NAMALWA (cell line): ENCODE measurements around the gene INPP4B.
"Not testable (repeated sequence)": the region's sequence is repeated elsewhere in the genome, so short reads cannot be mapped to it uniquely, and the experiment has no call there.

Experiments used
- DNase-seq: peaks from one replicate; pipeline ENCODE4 v3.0.0-alpha.2; 2015; ENCODE audit warnings: low spot score

INPP4B gene

GRCh38 chr4:142683503-142683902 is 162.6 kb downstream of the INPP4B start:
- DNase-seq: no peak

DNA sequence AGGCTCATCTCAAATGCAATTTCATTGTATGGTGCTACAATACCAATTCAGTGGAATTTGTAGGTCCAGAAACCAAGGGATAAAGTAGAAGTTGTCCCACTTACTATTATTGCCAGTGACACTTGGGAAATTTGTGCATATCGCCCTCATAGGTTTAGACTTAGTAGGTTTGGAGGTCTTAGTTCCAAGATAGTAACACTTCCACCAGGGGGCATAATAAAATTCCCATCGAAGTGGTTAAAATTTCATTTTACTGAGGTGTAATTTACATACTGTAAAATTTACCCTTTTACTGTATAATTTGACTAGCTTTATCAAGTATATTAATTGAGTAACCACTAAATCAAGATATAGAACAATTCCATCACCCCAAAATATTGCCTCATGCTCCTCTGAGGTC is 174.6 kb downstream of the INPP4B start:
- DNase-seq: peak; percentile 6

GRCh38 chr4:142663828-142664227 is 182.3 kb downstream of the INPP4B start:
- no peak for DNase-seq

- DNase-seq: no peak
Measured at GRCh38 chr4:142660728-142661127, 185.4 kb downstream of the INPP4B start.

- peak; percentile 12 for DNase-seq
Measured at GRCh38 chr4:142656178-142656577, 189.9 kb downstream of the INPP4B start.

DNA sequence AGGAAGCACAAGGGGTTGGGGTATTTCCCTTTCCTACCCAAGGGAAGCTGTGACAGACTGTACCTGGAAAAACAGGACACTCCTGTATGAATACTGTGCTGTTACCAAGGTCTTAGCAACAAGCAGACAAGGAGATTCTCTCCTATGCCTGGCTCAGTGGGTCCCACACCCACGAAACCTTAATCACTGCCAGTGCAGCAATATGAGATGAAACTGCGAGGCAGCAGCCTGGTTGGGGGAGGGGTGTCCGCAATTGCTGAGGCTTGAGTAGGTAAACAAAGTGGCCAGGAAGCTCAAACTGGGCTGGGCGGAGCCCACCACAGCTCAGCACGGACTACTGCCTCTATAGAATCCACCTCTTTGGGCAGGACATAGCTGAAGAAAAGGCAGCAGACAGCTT is 197.7 kb downstream of the INPP4B start:
- no peak for DNase-seq

- no peak for DNase-seq
Measured at GRCh38 chr4:142645475-142646108, 200.5 kb downstream of the INPP4B start.

DNA sequence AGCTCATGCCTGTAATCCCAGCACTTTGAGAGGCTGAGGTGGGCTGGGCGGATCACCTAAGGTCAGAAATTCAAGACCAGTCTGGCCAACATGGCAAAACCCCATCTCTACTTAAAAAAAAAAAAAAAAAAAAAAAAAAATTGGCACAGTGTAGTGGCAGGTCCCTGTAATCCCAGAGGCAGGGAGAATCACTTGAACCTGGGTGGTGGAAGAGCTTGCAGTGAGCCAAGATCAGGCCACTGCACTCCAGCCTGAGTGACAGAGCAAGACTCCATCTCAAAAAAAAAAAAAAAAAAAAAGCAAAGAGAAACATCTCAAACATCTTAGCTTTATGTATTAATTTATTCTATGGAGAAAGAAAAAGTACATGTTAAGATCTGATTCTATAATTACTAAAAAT is 201.5 kb downstream of the INPP4B start:
- not testable (repeated sequence) for DNase-seq

- no peak for DNase-seq
Measured at GRCh38 chr4:142637614-142638013, 208.5 kb downstream of the INPP4B start.

GRCh38 chr4:142631836-142632235 is 214.3 kb downstream of the INPP4B start:
- DNase-seq: no peak

- no peak for DNase-seq
Measured at GRCh38 chr4:142615324-142615665, 230.8 kb downstream of the INPP4B start.

GRCh38 chr4:142614621-142615323 is 231.3 kb downstream of the INPP4B start:
- DNase-seq: no peak

DNA sequence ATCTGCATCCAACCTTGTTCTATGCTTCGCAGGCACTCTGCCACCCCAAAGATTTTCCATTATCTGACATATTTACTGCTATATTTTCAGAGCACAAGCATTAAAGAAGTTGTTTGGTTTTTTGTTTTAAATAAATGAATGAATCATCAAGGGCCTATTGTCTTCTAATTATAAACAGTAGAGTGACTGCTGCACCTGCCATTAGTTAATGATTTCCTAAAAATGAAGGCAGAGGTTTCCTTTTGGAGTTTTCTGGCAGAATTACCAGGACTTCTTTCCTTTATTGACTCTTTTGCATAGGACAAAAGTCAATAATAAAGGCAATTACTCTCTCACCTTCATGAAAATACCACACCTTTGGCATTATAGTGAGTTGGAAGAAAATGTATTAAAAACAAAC is 238.1 kb downstream of the INPP4B start:
- DNase-seq: no peak

DNA sequence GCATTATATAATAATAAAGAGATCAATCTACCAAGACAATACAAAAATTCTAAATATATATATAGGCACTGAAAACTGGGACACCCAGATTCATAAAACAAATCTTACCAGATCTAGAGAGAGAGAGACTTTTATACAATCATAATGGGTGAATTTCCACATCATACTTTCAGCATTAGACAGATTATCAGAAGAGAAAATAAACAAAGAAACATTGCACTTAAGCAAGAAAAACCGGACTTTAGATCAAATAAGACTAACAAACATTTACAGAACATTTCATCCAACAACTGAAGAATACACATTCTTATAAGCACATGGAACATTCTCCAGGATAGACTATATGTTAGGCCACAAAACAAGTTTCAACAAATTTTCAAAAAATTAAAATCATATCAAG is 245.1 kb downstream of the INPP4B start:
- no peak for DNase-seq

GRCh38 chr4:142598132-142598531 is 248.0 kb downstream of the INPP4B start:
- DNase-seq: no peak

DNA sequence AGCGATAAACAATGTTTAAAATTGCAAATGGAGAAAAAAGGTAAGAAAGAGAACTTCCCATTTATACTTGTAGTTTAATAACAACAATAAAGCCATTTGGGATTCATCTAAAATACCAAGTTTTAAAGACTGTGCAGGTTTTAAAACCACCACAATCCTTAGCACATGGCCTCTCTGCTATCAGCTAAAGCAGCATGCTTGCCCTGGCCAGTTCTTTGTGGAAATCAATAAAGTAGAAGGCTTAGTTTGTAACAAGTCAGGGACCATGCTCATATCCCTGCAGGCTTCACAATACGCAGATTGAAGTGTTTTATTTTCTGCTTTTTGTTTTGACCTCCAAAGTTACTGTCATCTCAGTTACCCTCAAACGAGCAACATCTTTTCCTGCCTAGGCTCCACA is 249.5 kb downstream of the INPP4B start:
- no peak for DNase-seq

DNA sequence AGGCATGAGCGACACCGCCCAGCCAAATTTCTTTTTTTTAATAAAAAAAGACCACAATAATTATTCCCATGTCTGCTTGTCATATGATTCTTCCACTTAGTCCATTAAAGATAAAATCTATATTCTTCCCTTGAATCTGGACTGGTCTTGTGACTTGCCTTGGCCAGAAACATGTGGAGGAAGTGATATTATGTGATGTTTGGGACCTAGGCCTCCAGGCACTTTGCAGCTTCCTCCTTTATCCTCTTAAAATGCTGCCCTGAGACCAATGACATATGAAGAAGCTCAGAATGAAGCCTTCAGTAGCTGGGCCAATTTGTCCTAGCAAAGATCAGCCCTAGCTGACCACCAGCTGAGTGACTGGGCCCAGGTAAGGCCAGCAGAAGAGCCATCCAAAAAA is 250.0 kb downstream of the INPP4B start:
- DNase-seq: no peak

DNA sequence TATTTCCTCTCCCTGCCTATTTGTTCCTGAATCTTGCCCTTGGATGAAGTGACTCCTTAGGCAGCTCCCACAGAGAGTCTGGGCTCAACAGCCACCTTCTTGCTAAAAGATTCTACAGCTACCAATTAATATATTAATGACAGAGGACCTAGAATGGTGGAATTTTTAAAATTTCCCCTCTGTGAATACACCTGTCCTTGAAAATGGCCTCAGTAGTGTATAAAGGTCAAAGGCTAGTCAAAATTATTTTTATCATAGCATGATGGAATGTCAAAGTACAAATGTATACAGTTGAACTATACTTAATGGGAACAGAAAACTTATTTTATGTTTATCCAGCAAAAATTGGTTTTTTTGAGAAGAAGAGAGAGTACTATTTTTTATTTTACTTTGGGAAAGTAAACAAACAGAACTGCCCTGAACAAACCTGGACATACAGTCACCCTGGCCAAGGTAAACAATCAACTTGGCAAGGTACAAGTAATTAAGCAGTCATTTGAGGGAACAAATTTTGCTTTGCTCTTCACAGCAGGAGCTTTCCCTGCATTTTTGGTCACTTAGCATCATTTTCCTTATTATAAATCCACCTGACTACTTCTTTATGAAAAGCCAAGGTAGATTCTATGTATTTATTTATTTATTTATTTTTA is 250.8 kb downstream of the INPP4B start:
- no peak for DNase-seq

GRCh38 chr4:142585411-142585810 is 260.7 kb downstream of the INPP4B start:
- DNase-seq: no peak

GRCh38 chr4:142583708-142584107 is 262.4 kb downstream of the INPP4B start:
- no peak for DNase-seq

GRCh38 chr4:142582340-142582739 is 263.8 kb downstream of the INPP4B start:
- DNase-seq: no peak

DNA sequence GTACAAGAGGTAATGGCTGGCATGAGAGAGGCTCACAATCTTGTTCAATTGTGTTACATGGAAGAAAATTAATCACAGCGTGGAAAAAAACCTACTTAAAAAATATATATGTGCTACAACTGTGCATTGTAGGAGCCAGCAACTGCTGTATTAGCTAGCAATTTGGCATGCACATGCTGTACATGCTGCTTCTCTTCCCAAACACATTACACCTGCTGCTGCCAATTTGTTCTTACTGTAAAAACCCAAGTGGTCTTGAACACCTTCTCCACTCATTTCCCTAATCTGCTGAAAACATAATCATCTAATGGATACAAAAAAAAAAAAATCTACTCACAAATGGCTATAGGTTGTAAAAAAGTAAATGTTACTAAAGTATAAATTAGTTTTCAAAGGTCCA is 264.2 kb downstream of the INPP4B start:
- DNase-seq: no peak

GRCh38 chr4:142579443-142579842 is 266.7 kb downstream of the INPP4B start:
- no peak for DNase-seq

- DNase-seq: no peak
Measured at GRCh38 chr4:142574306-142574705, 271.8 kb downstream of the INPP4B start.
